Measurements from ENCODE around the gene FAM171A2. TPM values are rescaled to one million over a fixed set of nuclear protein-coding genes. Genes with fewer than 3 reads are reported as not detected.

Gene FAM171A2
- total and polyA plus RNA-seq, 10 of the 15 experiments (the other 5 are each of a cell fraction or from before 2014, with no cell fraction given) = 0.08 to 1.7 (median 0.27) TPM; not detected in 2

DNA sequence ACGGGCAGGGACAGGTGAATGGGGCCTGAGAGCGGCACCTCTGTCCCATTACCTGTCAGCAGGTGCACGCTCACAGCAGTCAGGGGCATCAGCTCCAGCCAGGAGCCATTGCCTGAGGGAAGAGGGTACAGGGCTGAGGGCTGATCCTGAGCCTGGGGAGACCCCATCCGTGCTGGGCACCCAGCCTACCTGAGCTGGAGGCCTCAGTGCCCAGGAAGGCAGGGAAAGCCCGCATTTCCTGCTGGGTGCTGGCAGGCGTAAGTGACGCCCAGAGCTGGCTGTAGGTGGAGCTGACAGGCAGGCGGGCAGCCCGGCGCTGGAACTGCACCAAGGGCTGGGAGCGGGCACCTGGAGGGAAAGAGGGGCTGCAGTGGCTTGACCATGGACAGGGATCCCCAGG is 7.4 kb downstream of the FAM171A2 start:
- Histone ChIP-seq H3K36me3 (ENCODE audit: control insufficient read depth in 2 of 2, insufficient read depth in 2 of 2, low read length in 1 of 2) (peaks cover 7 to 10% of the 10 kb centered on the region in 2 experiments; a peak in 3 of 4 replicates), H3K9ac (ENCODE audit: control insufficient read depth, insufficient read depth, low read length) (no peak overlapping the region), H3K27me3 (replicated peaks in 1 of 2; ENCODE audit: control insufficient read depth in 2 of 2, insufficient read depth in 2 of 2, low read length in 1 of 2) (no peaks in the 10 kb centered on the region; a peak in 1 of 4 replicates), H3K4me1 (ENCODE audit: control insufficient read depth, insufficient read depth, low read length) (no peaks in the 10 kb centered on the region), H3K9me3 (replicated peaks; ENCODE audit: control insufficient read depth, insufficient read depth, low read length) (no peaks in the 10 kb centered on the region), H3K27ac (ENCODE audit: control insufficient read depth, insufficient read depth) (no peak overlapping the region), H3K4me3 (no peak overlapping the region), H3K79me2 (ENCODE audit: control insufficient read depth, insufficient read depth, low read length) (no peaks in the 10 kb centered on the region), H4K20me1 (ENCODE audit: control insufficient read depth, insufficient read depth) (no peaks in the 10 kb centered on the region), H3K4me2 (ENCODE audit: control insufficient read depth, insufficient read depth) (no peak overlapping the region), H2AFZ (ENCODE audit: control insufficient read depth, low read depth, low read length) (no peak overlapping the region)
- intact Hi-C loops (cut with micrococcal nuclease; ENCODE audit: unreplicated experiment) = no loop called here
- ChIA-PET RAD21 (ENCODE audit: unreplicated experiment) (interaction anchor here (1.2 to 1.5 kb wide), 2 partner anchors 147 to 167 kb away, joined by 3 read pairs; no protein-coding TSS in a partner anchor), CTCF (interaction anchor here (0.8 to 1.6 kb wide), 3 partner anchors 19 to 148 kb away, joined by 3 to 4 read pairs (median 3); no protein-coding TSS in a partner anchor), POLR2A (no interaction called here), SMC1A (ENCODE audit: uncharacterized antibody, unreplicated experiment) (no interaction called here)
- BruUV-seq (replicated peaks) = no TSS peak
- in situ Hi-C loops (cut with MboI) = no loop called here
- ATAC-seq (no peak), DNase-seq (ENCODE audit: low read depth, low spot score) (no peak), FAIRE-seq (no peak)
- WGBS (ENCODE audit: insufficient coverage, insufficient replicate concordance, low lambda C conversion rate, missing lambda C conversion rate) = 39% methylated on average over 11 of the region's 11 CpGs
- TF ChIP-seq ZBTB40 (IDR thresholded peaks at IDR 0.05; ENCODE audit: borderline replicate concordance) = no peak
- no peak for TF ChIP-seq SIX5 (IDR thresholded peaks at IDR 0.05; ENCODE audit: low read depth, low read length, severe bottlenecking)
- TF ChIP-seq SUZ12 (IDR thresholded peaks at IDR 0.05; ENCODE audit: unreplicated experiment) = no peak
- no peak for TF ChIP-seq WRNIP1 (IDR thresholded peaks at IDR 0.05; ENCODE audit: borderline replicate concordance, low read depth, low read length)
- TF ChIP-seq SMC3 (IDR thresholded peaks at IDR 0.05; ENCODE audit: borderline replicate concordance, low read length) = no peak
- TF ChIP-seq KAT2A (conservative IDR thresholded peaks at IDR 0.05; ENCODE audit: control insufficient read depth, low read depth, low read length) = no peak
- TF ChIP-seq ZNF687 (IDR thresholded peaks at IDR 0.05) = no peak
- TF ChIP-seq ESRRA (IDR thresholded peaks at IDR 0.05; ENCODE audit: low read length) = no peak
- TF ChIP-seq JUNB (IDR thresholded peaks at IDR 0.05) = no peak
- TF ChIP-seq, protein P1, sequence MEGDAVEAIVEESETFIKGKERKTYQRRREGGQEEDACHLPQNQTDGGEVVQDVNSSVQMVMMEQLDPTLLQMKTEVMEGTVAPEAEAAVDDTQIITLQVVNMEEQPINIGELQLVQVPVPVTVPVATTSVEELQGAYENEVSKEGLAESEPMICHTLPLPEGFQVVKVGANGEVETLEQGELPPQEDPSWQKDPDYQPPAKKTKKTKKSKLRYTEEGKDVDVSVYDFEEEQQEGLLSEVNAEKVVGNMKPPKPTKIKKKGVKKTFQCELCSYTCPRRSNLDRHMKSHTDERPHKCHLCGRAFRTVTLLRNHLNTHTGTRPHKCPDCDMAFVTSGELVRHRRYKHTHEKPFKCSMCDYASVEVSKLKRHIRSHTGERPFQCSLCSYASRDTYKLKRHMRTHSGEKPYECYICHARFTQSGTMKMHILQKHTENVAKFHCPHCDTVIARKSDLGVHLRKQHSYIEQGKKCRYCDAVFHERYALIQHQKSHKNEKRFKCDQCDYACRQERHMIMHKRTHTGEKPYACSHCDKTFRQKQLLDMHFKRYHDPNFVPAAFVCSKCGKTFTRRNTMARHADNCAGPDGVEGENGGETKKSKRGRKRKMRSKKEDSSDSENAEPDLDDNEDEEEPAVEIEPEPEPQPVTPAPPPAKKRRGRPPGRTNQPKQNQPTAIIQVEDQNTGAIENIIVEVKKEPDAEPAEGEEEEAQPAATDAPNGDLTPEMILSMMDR (IDR thresholded peaks at IDR 0.05 in 2 of 3, conservative IDR thresholded peaks at IDR 0.05 in 1 of 3; ENCODE audit: control insufficient read depth in 2 of 3, extremely low read depth in 1 of 3, insufficient read depth in 1 of 3, low read depth in 3 of 3, low read length in 3 of 3) = no peak
- TF ChIP-seq TBL1XR1 (IDR thresholded peaks at IDR 0.05; ENCODE audit: low read depth, low read length) = no peak
- no peak for TF ChIP-seq STAT1 (conservative IDR thresholded peaks at IDR 0.05)
- no peak for TF ChIP-seq PML (IDR thresholded peaks at IDR 0.05; ENCODE audit: low read length)
- TF ChIP-seq ZNF217 (IDR thresholded peaks at IDR 0.05) = no peak
- no peak for TF ChIP-seq BACH1 (IDR thresholded peaks at IDR 0.05; ENCODE audit: borderline replicate concordance)
- no peak for TF ChIP-seq KDM1A (IDR thresholded peaks at IDR 0.05; ENCODE audit: borderline replicate concordance)
